HEK293 (cell line): ENCODE results near the gene SP7.

ENCODE experiments used
- BCL11A ChIP-seq: fragments of 450-650 bp; formaldehyde crosslinking; IDR thresholded peaks from 2 replicates; pipeline ENCODE4 v1.5.1; 2016; ENCODE audit warnings: low read depth, missing biosample characterization, missing genetic modification characterization
- GLI2 ChIP-seq: fragments of 450-650 bp; formaldehyde crosslinking; IDR thresholded peaks from 2 replicates; pipeline ENCODE4; 2017; ENCODE audit warnings: missing biosample characterization, missing genetic modification characterization, low read depth, borderline replicate concordance
- GLIS1 ChIP-seq: fragments of 450-650 bp; formaldehyde crosslinking; IDR thresholded peaks from 2 replicates; pipeline ENCODE4 v1.5.1; 2016; ENCODE audit warnings: missing biosample characterization, missing genetic modification characterization
- GLIS2 ChIP-seq: fragments of 450-650 bp; formaldehyde crosslinking; IDR thresholded peaks from 2 replicates; pipeline ENCODE4 v1.5.1; 2016; ENCODE audit warnings: missing biosample characterization, missing genetic modification characterization
- HOXD13 ChIP-seq: sonication (generic); formaldehyde crosslinking; IDR thresholded peaks from 2 replicates; pipeline ENCODE4 v1.8.0; 2022; ENCODE audit warnings: missing genetic modification reagents, borderline replicate concordance
- KLF8 ChIP-seq: fragments of 450-650 bp; formaldehyde crosslinking; IDR thresholded peaks from 2 replicates; pipeline ENCODE4 v1.5.1; 2016; ENCODE audit warnings: missing biosample characterization, missing genetic modification characterization
- OSR2 ChIP-seq: fragments of 450-650 bp; formaldehyde crosslinking; IDR thresholded peaks from 2 replicates; pipeline ENCODE4 v1.5.1; 2016; ENCODE audit warnings: missing biosample characterization, missing genetic modification characterization
- PRDM1 ChIP-seq: fragments of 450-650 bp; formaldehyde crosslinking; IDR thresholded peaks from 2 replicates; pipeline ENCODE4; 2016; ENCODE audit warnings: missing biosample characterization, missing genetic modification characterization
- SP2 ChIP-seq: fragments of 450-650 bp; formaldehyde crosslinking; IDR thresholded peaks from 2 replicates; pipeline ENCODE4 v1.5.1; 2016; ENCODE audit warnings: missing biosample characterization, missing genetic modification characterization
- WT1 ChIP-seq: fragments of 450-650 bp; formaldehyde crosslinking; IDR thresholded peaks from 2 replicates; pipeline ENCODE4 v1.5.1; 2016; ENCODE audit warnings: missing biosample characterization, missing genetic modification characterization
- ZBTB17 ChIP-seq: fragments of 450-650 bp; formaldehyde crosslinking; IDR thresholded peaks from 2 replicates; pipeline ENCODE4 v1.5.1; 2016; ENCODE audit warnings: missing biosample characterization, missing genetic modification characterization
- ZBTB8A ChIP-seq: fragments of 450-650 bp; formaldehyde crosslinking; IDR thresholded peaks from 2 replicates; pipeline ENCODE4 v1.5.1; 2016; ENCODE audit warnings: missing biosample characterization, missing genetic modification characterization
- ZFP69B ChIP-seq: fragments of 450-650 bp; formaldehyde crosslinking; IDR thresholded peaks from 2 replicates; pipeline ENCODE4 v1.5.1; 2016; ENCODE audit warnings: missing biosample characterization, missing genetic modification characterization
- ZNF132 ChIP-seq: fragments of 450-650 bp; formaldehyde crosslinking; IDR thresholded peaks from 2 replicates; pipeline ENCODE4 v1.5.1; 2017; ENCODE audit warnings: missing biosample characterization, missing genetic modification characterization, borderline replicate concordance
- ZNF140 ChIP-seq: fragments of 450-650 bp; formaldehyde crosslinking; IDR thresholded peaks from 2 replicates; pipeline ENCODE4 v1.5.1; 2016; ENCODE audit warnings: missing biosample characterization, missing genetic modification characterization
- ZNF202 ChIP-seq: fragments of 450-650 bp; formaldehyde crosslinking; IDR thresholded peaks from 2 replicates; pipeline ENCODE4 v1.5.1; 2016; ENCODE audit warnings: missing biosample characterization, missing genetic modification characterization, borderline replicate concordance
- ZNF248 ChIP-seq: fragments of 450-650 bp; formaldehyde crosslinking; IDR thresholded peaks from 2 replicates; pipeline ENCODE4 v1.5.1; 2017; ENCODE audit warnings: missing biosample characterization, missing genetic modification characterization
- ZNF311 ChIP-seq: fragments of 450-650 bp; formaldehyde crosslinking; IDR thresholded peaks from 2 replicates; pipeline ENCODE4 v1.5.1; 2017; ENCODE audit warnings: missing biosample characterization, missing genetic modification characterization, borderline replicate concordance
- ZNF335 ChIP-seq: fragments of 450-650 bp; formaldehyde crosslinking; conservative IDR thresholded peaks from 2 replicates; pipeline ENCODE4 v1.5.1; 2016; ENCODE audit warnings: missing biosample characterization, missing genetic modification characterization
- ZNF341 ChIP-seq: fragments of 450-650 bp; formaldehyde crosslinking; IDR thresholded peaks from 2 replicates; pipeline ENCODE4; 2016; ENCODE audit warnings: low read depth, missing biosample characterization, missing genetic modification characterization
- ZNF354C ChIP-seq: fragments of 450-650 bp; formaldehyde crosslinking; IDR thresholded peaks from 2 replicates; pipeline ENCODE4 v1.5.1; 2016; ENCODE audit warnings: missing biosample characterization, missing genetic modification characterization, low read depth, borderline replicate concordance
- ZNF514 ChIP-seq: fragments of 450-650 bp; formaldehyde crosslinking; IDR thresholded peaks from 2 replicates; pipeline ENCODE4 v1.5.1; 2016; ENCODE audit warnings: missing biosample characterization, missing genetic modification characterization
- ZNF529 ChIP-seq: fragments of 450-650 bp; formaldehyde crosslinking; IDR thresholded peaks from 2 replicates; pipeline ENCODE4 v1.5.1; 2017; ENCODE audit warnings: missing genetic modification characterization, missing biosample characterization; ENCODE audit not compliant: insufficient replicate concordance
- ZNF549 ChIP-seq: fragments of 450-650 bp; IDR thresholded peaks from 2 replicates; pipeline ENCODE4 v1.5.1; 2018; ENCODE audit warnings: missing biosample characterization, missing genetic modification characterization, mild to moderate bottlenecking, inconsistent platforms, moderate library complexity
- ZNF558 ChIP-seq: fragments of 450-650 bp; formaldehyde crosslinking; IDR thresholded peaks from 2 replicates; pipeline ENCODE4 v1.5.1; 2016; ENCODE audit warnings: missing biosample characterization, missing genetic modification characterization
- ZNF600 ChIP-seq: fragments of 450-650 bp; formaldehyde crosslinking; IDR thresholded peaks from 2 replicates; pipeline ENCODE4 v1.5.1; 2016; ENCODE audit warnings: missing biosample characterization, missing genetic modification characterization
- ZXDB ChIP-seq: fragments of 450-650 bp; formaldehyde crosslinking; IDR thresholded peaks from 2 replicates; pipeline ENCODE4 v1.5.1; 2016; ENCODE audit warnings: missing biosample characterization, missing genetic modification characterization
- TF ChIP-seq, protein P1 (sequence below): fragments of 450-650 bp; formaldehyde crosslinking; IDR thresholded peaks from 2 replicates; pipeline ENCODE4 v1.5.1; 2016; ENCODE audit warnings: missing biosample characterization, missing genetic modification characterization
- TF ChIP-seq, protein P2 (sequence below): fragments of 450-650 bp; formaldehyde crosslinking; IDR thresholded peaks from 2 replicates; pipeline ENCODE4 v1.5.1; 2017; ENCODE audit warnings: missing biosample characterization, missing genetic modification characterization
- TF ChIP-seq, protein P3 (sequence below): fragments of 450-650 bp; formaldehyde crosslinking; IDR thresholded peaks from 2 replicates; pipeline ENCODE4 v1.5.1; 2016; ENCODE audit warnings: missing biosample characterization, missing genetic modification characterization
- TF ChIP-seq, protein P4 (sequence below): fragments of 450-650 bp; formaldehyde crosslinking; IDR thresholded peaks from 2 replicates; pipeline ENCODE4 v1.5.1; 2016; ENCODE audit warnings: missing biosample characterization, missing genetic modification characterization, borderline replicate concordance

Gene SP7

GRCh38 chr12:53324779-53325510, 11.2 kb downstream of the SP7 start (continued):
- TF ChIP-seq, protein P1, sequence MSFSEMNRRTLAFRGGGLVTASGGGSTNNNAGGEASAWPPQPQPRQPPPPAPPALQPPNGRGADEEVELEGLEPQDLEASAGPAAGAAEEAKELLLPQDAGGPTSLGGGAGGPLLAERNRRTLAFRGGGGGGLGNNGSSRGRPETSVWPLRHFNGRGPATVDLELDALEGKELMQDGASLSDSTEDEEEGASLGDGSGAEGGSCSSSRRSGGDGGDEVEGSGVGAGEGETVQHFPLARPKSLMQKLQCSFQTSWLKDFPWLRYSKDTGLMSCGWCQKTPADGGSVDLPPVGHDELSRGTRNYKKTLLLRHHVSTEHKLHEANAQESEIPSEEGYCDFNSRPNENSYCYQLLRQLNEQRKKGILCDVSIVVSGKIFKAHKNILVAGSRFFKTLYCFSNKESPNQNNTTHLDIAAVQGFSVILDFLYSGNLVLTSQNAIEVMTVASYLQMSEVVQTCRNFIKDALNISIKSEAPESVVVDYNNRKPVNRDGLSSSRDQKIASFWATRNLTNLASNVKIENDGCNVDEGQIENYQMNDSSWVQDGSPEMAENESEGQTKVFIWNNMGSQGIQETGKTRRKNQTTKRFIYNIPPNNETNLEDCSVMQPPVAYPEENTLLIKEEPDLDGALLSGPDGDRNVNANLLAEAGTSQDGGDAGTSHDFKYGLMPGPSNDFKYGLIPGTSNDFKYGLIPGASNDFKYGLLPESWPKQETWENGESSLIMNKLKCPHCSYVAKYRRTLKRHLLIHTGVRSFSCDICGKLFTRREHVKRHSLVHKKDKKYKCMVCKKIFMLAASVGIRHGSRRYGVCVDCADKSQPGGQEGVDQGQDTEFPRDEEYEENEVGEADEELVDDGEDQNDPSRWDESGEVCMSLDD (tag by site-specific recombination): peak; percentile 94
- TF ChIP-seq ZNF311 (tag by site-specific recombination) (no peak), KLF8 (peak; percentile 91; the same call in 1 of the 2 replicates), ZNF354C (tag by site-specific recombination) (no peak), SP2 (tag by site-specific recombination) (peak; percentile 82), ZNF202 (no peak), ZXDB (tag by site-specific recombination) (peak; percentile 84), ZBTB8A (peak; percentile 98), WT1 (tag by site-specific recombination) (peak; percentile 81), GLIS2 (tag by site-specific recombination) (peak; percentile 91), GLI2 (tag by site-specific recombination) (no peak), ZNF514 (tag by site-specific recombination) (no peak), ZNF335 (tag by site-specific recombination) (peak; percentile 88), ZNF558 (tag by site-specific recombination) (no peak), ZNF341 (peak; percentile 54; the same call in 1 of the 2 replicates), ZNF132 (tag by site-specific recombination) (no peak), OSR2 (no peak), BCL11A (peak; percentile 81; the same call in 1 of the 2 replicates), GLIS1 (tag by site-specific recombination) (peak; percentile 88), PRDM1 (tag by site-specific recombination) (no peak), ZNF248 (tag by site-specific recombination) (no peak), ZNF529 (tag by site-specific recombination) (no peak), ZNF549 (tag by site-specific recombination) (no peak), ZFP69B (tag by site-specific recombination) (peak; percentile 86; the same call in 1 of the 2 replicates), ZNF140 (no peak), ZBTB17 (tag by site-specific recombination) (peak; percentile 41; the same call in 1 of the 2 replicates), ZNF600 (tag by site-specific recombination) (no peak; the same call in none of the 2 replicates), HOXD13 (CRISPR knock-in tag) (no peak)
- TF ChIP-seq, protein P2, sequence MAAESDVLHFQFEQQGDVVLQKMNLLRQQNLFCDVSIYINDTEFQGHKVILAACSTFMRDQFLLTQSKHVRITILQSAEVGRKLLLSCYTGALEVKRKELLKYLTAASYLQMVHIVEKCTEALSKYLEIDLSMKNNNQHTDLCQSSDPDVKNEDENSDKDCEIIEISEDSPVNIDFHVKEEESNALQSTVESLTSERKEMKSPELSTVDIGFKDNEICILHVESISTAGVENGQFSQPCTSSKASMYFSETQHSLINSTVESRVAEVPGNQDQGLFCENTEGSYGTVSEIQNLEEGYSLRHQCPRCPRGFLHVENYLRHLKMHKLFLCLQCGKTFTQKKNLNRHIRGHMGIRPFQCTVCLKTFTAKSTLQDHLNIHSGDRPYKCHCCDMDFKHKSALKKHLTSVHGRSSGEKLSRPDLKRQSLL (tag by site-specific recombination): 0 out of 2 replicates have a peak, but pooled peaks have one; percentile 19
- TF ChIP-seq, protein P3, sequence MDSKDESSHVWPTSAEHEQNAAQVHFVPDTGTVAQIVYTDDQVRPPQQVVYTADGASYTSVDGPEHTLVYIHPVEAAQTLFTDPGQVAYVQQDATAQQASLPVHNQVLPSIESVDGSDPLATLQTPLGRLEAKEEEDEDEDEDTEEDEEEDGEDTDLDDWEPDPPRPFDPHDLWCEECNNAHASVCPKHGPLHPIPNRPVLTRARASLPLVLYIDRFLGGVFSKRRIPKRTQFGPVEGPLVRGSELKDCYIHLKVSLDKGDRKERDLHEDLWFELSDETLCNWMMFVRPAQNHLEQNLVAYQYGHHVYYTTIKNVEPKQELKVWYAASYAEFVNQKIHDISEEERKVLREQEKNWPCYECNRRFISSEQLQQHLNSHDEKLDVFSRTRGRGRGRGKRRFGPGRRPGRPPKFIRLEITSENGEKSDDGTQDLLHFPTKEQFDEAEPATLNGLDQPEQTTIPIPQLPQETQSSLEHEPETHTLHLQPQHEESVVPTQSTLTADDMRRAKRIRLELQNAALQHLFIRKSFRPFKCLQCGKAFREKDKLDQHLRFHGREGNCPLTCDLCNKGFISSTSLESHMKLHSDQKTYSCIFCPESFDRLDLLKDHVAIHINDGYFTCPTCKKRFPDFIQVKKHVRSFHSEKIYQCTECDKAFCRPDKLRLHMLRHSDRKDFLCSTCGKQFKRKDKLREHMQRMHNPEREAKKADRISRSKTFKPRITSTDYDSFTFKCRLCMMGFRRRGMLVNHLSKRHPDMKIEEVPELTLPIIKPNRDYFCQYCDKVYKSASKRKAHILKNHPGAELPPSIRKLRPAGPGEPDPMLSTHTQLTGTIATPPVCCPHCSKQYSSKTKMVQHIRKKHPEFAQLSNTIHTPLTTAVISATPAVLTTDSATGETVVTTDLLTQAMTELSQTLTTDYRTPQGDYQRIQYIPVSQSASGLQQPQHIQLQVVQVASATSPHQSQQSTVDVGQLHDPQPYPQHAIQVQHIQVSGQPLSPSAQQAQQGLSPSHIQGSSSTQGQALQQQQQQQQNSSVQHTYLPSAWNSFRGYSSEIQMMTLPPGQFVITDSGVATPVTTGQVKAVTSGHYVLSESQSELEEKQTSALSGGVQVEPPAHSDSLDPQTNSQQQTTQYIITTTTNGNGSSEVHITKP (tag by site-specific recombination): peak; percentile 71
- TF ChIP-seq, protein P4, sequence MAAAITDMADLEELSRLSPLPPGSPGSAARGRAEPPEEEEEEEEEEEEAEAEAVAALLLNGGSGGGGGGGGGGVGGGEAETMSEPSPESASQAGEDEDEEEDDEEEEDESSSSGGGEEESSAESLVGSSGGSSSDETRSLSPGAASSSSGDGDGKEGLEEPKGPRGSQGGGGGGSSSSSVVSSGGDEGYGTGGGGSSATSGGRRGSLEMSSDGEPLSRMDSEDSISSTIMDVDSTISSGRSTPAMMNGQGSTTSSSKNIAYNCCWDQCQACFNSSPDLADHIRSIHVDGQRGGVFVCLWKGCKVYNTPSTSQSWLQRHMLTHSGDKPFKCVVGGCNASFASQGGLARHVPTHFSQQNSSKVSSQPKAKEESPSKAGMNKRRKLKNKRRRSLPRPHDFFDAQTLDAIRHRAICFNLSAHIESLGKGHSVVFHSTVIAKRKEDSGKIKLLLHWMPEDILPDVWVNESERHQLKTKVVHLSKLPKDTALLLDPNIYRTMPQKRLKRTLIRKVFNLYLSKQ (tag by site-specific recombination): no peak
